SK-N-SH (cell line): Measurements from ENCODE around the gene LILRA1. TPM values are rescaled to one million over a fixed set of nuclear protein-coding genes. Genes with fewer than 3 reads are reported as not detected.

ENCODE experiments used
- CTCF ChIA-PET: fragments of 300-600, 350-600 bp; formaldehyde crosslinking; extraction: SDS; loops from one replicate; lab custom pipeline; 2021; lab: Yijun Ruan, JAX
- POLR2A ChIA-PET: fragments of 350-600 bp; sonication (Branson Sonifier 250); formaldehyde crosslinking; extraction: SDS; loops from one replicate; lab custom pipeline; 2020; ENCODE audit warnings: antibody characterized with exemption, inconsistent platforms; lab: Yijun Ruan, JAX
- DNase-seq: peaks from one replicate; pipeline ENCODE4 v3.0.0; 2012
- H2AFZ ChIP-seq: fragments of 200-600 bp; sonication (generic); 2 replicates; pipeline ENCODE4 v1.8.1; 2016; ENCODE audit warnings: antibody characterized with exemption, mild to moderate bottlenecking, low read depth
- H3F3A ChIP-seq: fragments of 200-600 bp; sonication (generic); replicated peaks from 2 replicates; pipeline ENCODE3; 2016; ENCODE audit warnings: antibody characterized with exemption, mild to moderate bottlenecking; ENCODE audit not compliant: insufficient read depth
- H3K27ac ChIP-seq, 2 experiments: fragments of 200-500 bp in 1 of 2; fragments of 200-600 bp in 1 of 2; sonication (Bioruptor generic) in 1 of 2; sonication (generic), shearing (Covaris generic) in 1 of 2; 2 replicates each; pipeline versions ENCODE4 v1.5.1 to v1.6.1; 2014 to 2016; ENCODE audit warnings: low read depth in 2 of 2, inconsistent platforms in 1 of 2, low read length in 1 of 2, mild to moderate bottlenecking in 1 of 2, mixed read lengths in 1 of 2
- H3K27me3 ChIP-seq: fragments of 200-600 bp; sonication (generic), shearing (Covaris generic); 2 replicates; pipeline ENCODE4 v1.6.1; 2016; ENCODE audit warnings: mixed run types; ENCODE audit not compliant: insufficient read depth
- H3K36me3 ChIP-seq, 2 experiments: fragments of 200-500 bp in 1 of 2; fragments of 200-600 bp in 1 of 2; sonication (Bioruptor generic) in 1 of 2; sonication (generic) in 1 of 2; replicated peaks in 1 of 2; 2 replicates each; pipeline versions ENCODE3 to v1.5.1; 2014 to 2016; ENCODE audit warnings: low read length in 1 of 2, mild to moderate bottlenecking in 1 of 2; ENCODE audit not compliant: insufficient read depth in 2 of 2, control insufficient read depth in 1 of 2
- H3K4me1 ChIP-seq, 2 experiments: fragments of 200-500 bp in 1 of 2; fragments of 200-600 bp in 1 of 2; sonication (Bioruptor generic) in 1 of 2; sonication (generic), shearing (Covaris generic) in 1 of 2; 2 replicates each; pipeline versions ENCODE4 v1.5.1 to v1.6.1; 2014 to 2016; ENCODE audit warnings: low read depth in 1 of 2, low read length in 1 of 2, mixed run types in 1 of 2; ENCODE audit not compliant: insufficient read depth in 2 of 2, control insufficient read depth in 1 of 2
- H3K4me2 ChIP-seq: fragments of 200-600 bp; sonication (generic), shearing (Covaris generic); 2 replicates; pipeline ENCODE4 v1.6.1; 2017; ENCODE audit warnings: mixed run types
- H3K4me3 ChIP-seq, 2 experiments: fragments of 200-500 bp in 1 of 2; fragments of 200-600 bp in 1 of 2; sonication (Bioruptor generic) in 1 of 2; sonication (generic), shearing (Covaris generic) in 1 of 2; 2 replicates each; pipeline versions ENCODE4 v1.5.1 to v1.8.1; 2014 to 2016; ENCODE audit warnings: low read depth in 2 of 2, inconsistent platforms in 1 of 2, low read length in 1 of 2, mild to moderate bottlenecking in 1 of 2, mixed read lengths in 1 of 2, moderate library complexity in 1 of 2
- H3K79me2 ChIP-seq: fragments of 200-600 bp; sonication (generic); 2 replicates; pipeline ENCODE4 v1.8.1; 2017; ENCODE audit warnings: mild to moderate bottlenecking; ENCODE audit not compliant: insufficient read depth
- H3K9ac ChIP-seq: fragments of 200-600 bp; sonication (generic); 2 replicates; pipeline ENCODE4 v1.6.1; 2017; ENCODE audit warnings: mixed run types
- H3K9me2 ChIP-seq: fragments of 200-600 bp; sonication (generic); 2 replicates; pipeline ENCODE4 v1.6.1; 2017; ENCODE audit warnings: mixed run types
- H3K9me3 ChIP-seq: fragments of 200-600 bp; sonication (generic); 2 replicates; pipeline ENCODE4 v1.6.1; 2017; ENCODE audit warnings: mixed run types, mild to moderate bottlenecking, moderate library complexity
- H4K20me1 ChIP-seq: fragments of 200-600 bp; sonication (generic); 2 replicates; pipeline ENCODE4 v1.6.1; 2017; ENCODE audit warnings: mild to moderate bottlenecking, mixed run types; ENCODE audit not compliant: insufficient read depth
- EP300 ChIP-seq, 2 experiments: IDR thresholded peaks; 2 replicates each; pipeline versions ENCODE4 v1.4.0 to v1.6.1; 2012; ENCODE audit warnings: borderline replicate concordance in 1 of 2, low read depth in 1 of 2, low read length in 1 of 2
- FOXJ3 ChIP-seq: sonication (generic); formaldehyde crosslinking; IDR thresholded peaks from 2 replicates; pipeline ENCODE4 v1.5.1; 2020; ENCODE audit warnings: mild to moderate bottlenecking, missing genetic modification reagents
- FOXM1 ChIP-seq: IDR thresholded peaks from 2 replicates; pipeline ENCODE4 v1.4.0; 2012; ENCODE audit warnings: low read depth, mild to moderate bottlenecking
- GABPA ChIP-seq: IDR thresholded peaks from 2 replicates; pipeline ENCODE4 v1.4.0; 2012; ENCODE audit warnings: low read depth, mild to moderate bottlenecking
- GATA2 ChIP-seq: sonication (generic); formaldehyde crosslinking; IDR thresholded peaks from 2 replicates; pipeline ENCODE4 v1.5.0; 2020; ENCODE audit warnings: mild to moderate bottlenecking, missing genetic modification reagents
- MAX ChIP-seq: IDR thresholded peaks from 2 replicates; pipeline ENCODE4 v1.4.0; 2012; ENCODE audit warnings: low read depth
- MEF2A ChIP-seq: IDR thresholded peaks from 2 replicates; pipeline ENCODE4 v1.4.0; 2012; ENCODE audit warnings: low read depth, borderline replicate concordance
- MXI1 ChIP-seq: IDR thresholded peaks from 2 replicates; pipeline ENCODE4 v1.6.1; 2012; ENCODE audit warnings: mild to moderate bottlenecking, low read depth, low read length, improper control_type of control experiment
- NRF1 ChIP-seq: IDR thresholded peaks from 2 replicates; pipeline ENCODE4 v1.6.1; 2012; ENCODE audit warnings: low read depth, mild to moderate bottlenecking, low read length
- RCOR1 ChIP-seq: fragments of 150-350 bp; IDR thresholded peaks from 2 replicates; pipeline ENCODE4 v1.6.1; 2017; ENCODE audit warnings: antibody characterized with exemption, low read length
- TAF1 ChIP-seq: IDR thresholded peaks from 2 replicates; pipeline ENCODE4 v1.6.1; 2012; ENCODE audit warnings: low read depth, mild to moderate bottlenecking, low read length, moderate library complexity, borderline replicate concordance
- TEAD4 ChIP-seq: IDR thresholded peaks from 2 replicates; pipeline ENCODE4 v1.4.0; 2012; ENCODE audit warnings: mild to moderate bottlenecking, borderline replicate concordance; ENCODE audit not compliant: insufficient read depth
- USF2 ChIP-seq: fragments of 150-350 bp; IDR thresholded peaks from 2 replicates; pipeline ENCODE4 v1.6.1; 2017; ENCODE audit warnings: antibody characterized with exemption, low read length, low read depth, borderline replicate concordance
- YY1 ChIP-seq: IDR thresholded peaks from 2 replicates; pipeline ENCODE4 v1.4.0; 2012; ENCODE audit warnings: low read depth, mild to moderate bottlenecking
- ZBTB33 ChIP-seq: IDR thresholded peaks from 2 replicates; pipeline ENCODE4 v1.4.0; 2012; ENCODE audit warnings: low read depth, borderline replicate concordance
- WGBS: methylation state at CpG from one replicate; pipeline ENCODE4 v1.1.6; 2017; ENCODE audit warnings: low lambda C conversion rate; 5-methylcytosine and 5-hydroxymethylcytosine counted together
- polyA plus RNA-seq, 3 experiments: library from polyadenylated mRNA; depleted of rRNA; stranded (reverse); fragments of >200 nt; gene quantifications; 2 replicates each; pipeline ENCODE4 v1.2.3, GENCODE V29; 2012
- TF ChIP-seq, protein P1 (sequence below): fragments of 150-350 bp; IDR thresholded peaks from 2 replicates; pipeline ENCODE4 v1.6.1; 2016; ENCODE audit warnings: mild to moderate bottlenecking, low read depth, low read length
- TF ChIP-seq, protein P2 (sequence below): IDR thresholded peaks from 2 replicates; pipeline ENCODE4 v1.4.0; 2012; ENCODE audit warnings: low read depth, borderline replicate concordance
- TF ChIP-seq, protein P3 (sequence below): IDR thresholded peaks from 2 replicates; pipeline ENCODE4 v1.6.1; 2012; ENCODE audit warnings: mild to moderate bottlenecking, low read depth, low read length, moderate library complexity

Gene LILRA1
- polyA plus RNA-seq, 1 of the 3 experiments (the other 2 are of a cell fraction), result not detected

DNA sequence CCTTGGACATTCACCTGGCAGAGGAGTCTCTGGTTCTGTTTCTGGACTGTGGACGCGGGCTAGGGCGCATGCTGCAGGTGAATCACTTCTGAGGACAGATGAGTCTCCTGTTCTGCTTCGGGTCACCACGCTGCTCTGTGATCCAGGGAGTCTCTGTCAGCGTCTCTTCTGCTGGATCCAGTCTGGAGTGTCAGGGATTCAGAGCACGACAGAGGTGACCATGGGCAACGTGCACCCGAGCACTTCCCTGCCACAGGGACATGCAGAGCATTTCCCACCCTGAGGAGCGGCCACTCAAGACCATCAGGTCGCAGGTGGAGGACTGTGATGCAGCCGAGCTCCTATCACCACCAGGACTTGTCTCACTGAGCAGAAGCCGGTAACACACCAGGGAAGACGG is 44.2 kb upstream of the LILRA1 start:
- CTCF ChIA-PET, result no interaction called here

GRCh38 chr19:54551293-54551692 is 42.1 kb upstream of the LILRA1 start:
- no peaks in the 10 kb centered on the region for H3K9me2 ChIP-seq
- H3K79me2 ChIP-seq, result no peaks in the 10 kb centered on the region
- H3K4me1 ChIP-seq, result no peaks in the 10 kb centered on the region
- POLR2A ChIA-PET, result no interaction called here
- no peaks in the 10 kb centered on the region for H4K20me1 ChIP-seq
- H3K36me3 ChIP-seq, result no peaks in the 10 kb centered on the region
- no peak overlapping the region for H3K4me3 ChIP-seq
- 18% methylated on average over 6 of the region's 6 CpGs for WGBS
- peaks cover 62% of the 10 kb centered on the region for H3K27me3 ChIP-seq
- DNase-seq, result no peak
- no peak overlapping the region for H3K9ac ChIP-seq
- no peaks in the 10 kb centered on the region for H3K9me3 ChIP-seq
- H2AFZ ChIP-seq, result no peak overlapping the region
- no peak overlapping the region for H3K27ac ChIP-seq
- CTCF ChIA-PET, result interaction anchor here (1.5 kb wide), 1 partner anchor 160 kb away, joined by 3 read pairs; no protein-coding TSS in a partner anchor
- no peak overlapping the region for H3K4me2 ChIP-seq
- H3F3A ChIP-seq, result no peaks in the 10 kb centered on the region
- TF ChIP-seq TAF1 (no peak), YY1 (no peak), RCOR1 (no peak), MXI1 (no peak), GABPA (no peak), USF2 (no peak), TEAD4 (no peak), ZBTB33 (no peak), GATA2 (CRISPR knock-in tag) (no peak), MAX (no peak), FOXM1 (no peak)
- TF ChIP-seq, protein P1, sequence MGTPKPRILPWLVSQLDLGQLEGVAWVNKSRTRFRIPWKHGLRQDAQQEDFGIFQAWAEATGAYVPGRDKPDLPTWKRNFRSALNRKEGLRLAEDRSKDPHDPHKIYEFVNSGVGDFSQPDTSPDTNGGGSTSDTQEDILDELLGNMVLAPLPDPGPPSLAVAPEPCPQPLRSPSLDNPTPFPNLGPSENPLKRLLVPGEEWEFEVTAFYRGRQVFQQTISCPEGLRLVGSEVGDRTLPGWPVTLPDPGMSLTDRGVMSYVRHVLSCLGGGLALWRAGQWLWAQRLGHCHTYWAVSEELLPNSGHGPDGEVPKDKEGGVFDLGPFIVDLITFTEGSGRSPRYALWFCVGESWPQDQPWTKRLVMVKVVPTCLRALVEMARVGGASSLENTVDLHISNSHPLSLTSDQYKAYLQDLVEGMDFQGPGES, result no peak

More for the DNA sequence above, 44.2 kb upstream of the LILRA1 start:
- H2AFZ ChIP-seq, result no peak overlapping the region
- no peaks in the 10 kb centered on the region for H3K36me3 ChIP-seq
- POLR2A ChIA-PET, result no interaction called here
- no CpG with 5 or more reads among the region's 14 CpGs for WGBS
- H3F3A ChIP-seq, result no peaks in the 10 kb centered on the region
- no peaks in the 10 kb centered on the region for H3K9me3 ChIP-seq
- H4K20me1 ChIP-seq, result no peaks in the 10 kb centered on the region
- TF ChIP-seq, protein P2, sequence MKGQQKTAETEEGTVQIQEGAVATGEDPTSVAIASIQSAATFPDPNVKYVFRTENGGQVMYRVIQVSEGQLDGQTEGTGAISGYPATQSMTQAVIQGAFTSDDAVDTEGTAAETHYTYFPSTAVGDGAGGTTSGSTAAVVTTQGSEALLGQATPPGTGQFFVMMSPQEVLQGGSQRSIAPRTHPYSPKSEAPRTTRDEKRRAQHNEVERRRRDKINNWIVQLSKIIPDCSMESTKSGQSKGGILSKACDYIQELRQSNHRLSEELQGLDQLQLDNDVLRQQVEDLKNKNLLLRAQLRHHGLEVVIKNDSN, result no peak
- TF ChIP-seq TAF1, result no peak
- TF ChIP-seq, protein P3, sequence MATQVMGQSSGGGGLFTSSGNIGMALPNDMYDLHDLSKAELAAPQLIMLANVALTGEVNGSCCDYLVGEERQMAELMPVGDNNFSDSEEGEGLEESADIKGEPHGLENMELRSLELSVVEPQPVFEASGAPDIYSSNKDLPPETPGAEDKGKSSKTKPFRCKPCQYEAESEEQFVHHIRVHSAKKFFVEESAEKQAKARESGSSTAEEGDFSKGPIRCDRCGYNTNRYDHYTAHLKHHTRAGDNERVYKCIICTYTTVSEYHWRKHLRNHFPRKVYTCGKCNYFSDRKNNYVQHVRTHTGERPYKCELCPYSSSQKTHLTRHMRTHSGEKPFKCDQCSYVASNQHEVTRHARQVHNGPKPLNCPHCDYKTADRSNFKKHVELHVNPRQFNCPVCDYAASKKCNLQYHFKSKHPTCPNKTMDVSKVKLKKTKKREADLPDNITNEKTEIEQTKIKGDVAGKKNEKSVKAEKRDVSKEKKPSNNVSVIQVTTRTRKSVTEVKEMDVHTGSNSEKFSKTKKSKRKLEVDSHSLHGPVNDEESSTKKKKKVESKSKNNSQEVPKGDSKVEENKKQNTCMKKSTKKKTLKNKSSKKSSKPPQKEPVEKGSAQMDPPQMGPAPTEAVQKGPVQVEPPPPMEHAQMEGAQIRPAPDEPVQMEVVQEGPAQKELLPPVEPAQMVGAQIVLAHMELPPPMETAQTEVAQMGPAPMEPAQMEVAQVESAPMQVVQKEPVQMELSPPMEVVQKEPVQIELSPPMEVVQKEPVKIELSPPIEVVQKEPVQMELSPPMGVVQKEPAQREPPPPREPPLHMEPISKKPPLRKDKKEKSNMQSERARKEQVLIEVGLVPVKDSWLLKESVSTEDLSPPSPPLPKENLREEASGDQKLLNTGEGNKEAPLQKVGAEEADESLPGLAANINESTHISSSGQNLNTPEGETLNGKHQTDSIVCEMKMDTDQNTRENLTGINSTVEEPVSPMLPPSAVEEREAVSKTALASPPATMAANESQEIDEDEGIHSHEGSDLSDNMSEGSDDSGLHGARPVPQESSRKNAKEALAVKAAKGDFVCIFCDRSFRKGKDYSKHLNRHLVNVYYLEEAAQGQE, result no peak
- no peak for TF ChIP-seq EP300 (IDR thresholded peaks at IDR 0.05; ENCODE audit: borderline replicate concordance in 1 of 2, low read depth in 1 of 2, low read length in 1 of 2)
- no peak for TF ChIP-seq RCOR1
- TF ChIP-seq FOXJ3 (CRISPR knock-in tag), result no peak
- no peak for TF ChIP-seq TEAD4
- no peak for TF ChIP-seq MEF2A
- TF ChIP-seq NRF1, result no peak
- H3K79me2 ChIP-seq, result no peaks in the 10 kb centered on the region
- no peaks in the 10 kb centered on the region for H3K4me1 ChIP-seq
- H3K27me3 ChIP-seq, result peaks cover 58% of the 10 kb centered on the region
- no peak overlapping the region for H3K4me3 ChIP-seq
- H3K9me2 ChIP-seq, result no peaks in the 10 kb centered on the region
- H3K27ac ChIP-seq, result no peak overlapping the region
- H3K4me2 ChIP-seq, result no peak overlapping the region
- no peak for DNase-seq
- no peak overlapping the region for H3K9ac ChIP-seq
